Transverse colon (tissue), 4 donors: ENCODE measurements around the gene EPS8L3. TPM values are rescaled to one million over a fixed set of nuclear protein-coding genes. Genes with fewer than 3 reads are reported as not detected.

ENCODE experiments used
- DNase-seq: peaks from one replicate; pipeline ENCODE4 v3.0.0-alpha.2; 2019
- H3K27ac ChIP-seq, 4 donors: fragments of 200-600 bp; sonication (generic); 2 replicates each; pipeline ENCODE4 v1.5.1; 2016 to 2018; ENCODE audit warnings: inconsistent platforms in 4 of 4
- H3K27me3 ChIP-seq: fragments of 200-600 bp; sonication (generic); 2 replicates; pipeline ENCODE4 v1.5.1; 2017; ENCODE audit warnings: inconsistent platforms
- H3K36me3 ChIP-seq, 4 donors: fragments of 200-600 bp; sonication (generic); 2 replicates each; pipeline ENCODE4 v1.5.1; 2017 to 2019; ENCODE audit warnings: inconsistent platforms in 4 of 4
- H3K4me1 ChIP-seq, 4 donors: fragments of 200-600 bp; sonication (generic); 2 replicates each; pipeline ENCODE4 v1.5.1; 2017 to 2020; ENCODE audit warnings: inconsistent platforms in 4 of 4
- H3K4me3 ChIP-seq, 4 donors: fragments of 200-600 bp; sonication (generic); 1 replicate in 1 of 4; 2 replicates in 3 of 4; pipeline versions ENCODE4 v1.5.1 to v1.6.1; 2017 to 2019; ENCODE audit warnings: inconsistent platforms in 4 of 4
- H3K9me3 ChIP-seq, 2 donors: fragments of 200-600 bp; sonication (generic); 2 replicates each; pipeline ENCODE4 v1.5.1; 2017 to 2019; ENCODE audit warnings: inconsistent platforms in 2 of 2
- EP300 ChIP-seq: sonication (generic); formaldehyde crosslinking; IDR thresholded peaks from one replicate; pipeline ENCODE4 v1.6.1; 2017; ENCODE audit warnings: antibody characterized with exemption, low read depth
- POLR2A ChIP-seq: fragments of 450-650 bp; IDR thresholded peaks from one replicate; pipeline ENCODE4 v1.6.1; 2016; ENCODE audit warnings: antibody characterized with exemption, mild to moderate bottlenecking, moderate library complexity
- POLR2AphosphoS5 ChIP-seq, 3 donors: sonication (generic); formaldehyde crosslinking; IDR thresholded peaks; one replicate each; pipeline ENCODE4 v1.6.1; 2016; ENCODE audit warnings: antibody characterized with exemption in 3 of 3
- WGBS, 2 donors: methylation state at CpG; one replicate each; pipeline ENCODE4 v1.1.5; 2018; ENCODE audit warnings: low coverage in 1 of 2; 5-methylcytosine and 5-hydroxymethylcytosine counted together
- in situ Hi-C, 4 donors: fragments of 200-750 bp; cut with MboI; loops; one replicate each; pipeline versions ENCODE4 v1.15.0 to v1.15.1; 2017; ENCODE audit warnings: low sequenced_read_pairs in 3 of 4, low pct_ligation_motif_present in 1 of 4, low pct_unique_long_range_greater_than_20kb in 1 of 4
- intact Hi-C: fragments of 100-400 bp; cut with DNase I; formaldehyde crosslinking; loops from one replicate; pipeline ENCODE4 v1.15.1; 2023; ENCODE audit warnings: low total_unique reads
- total RNA-seq, 4 donors: library from RNA; depleted of rRNA; stranded (reverse); fragments of >200 nt; gene quantifications; one replicate each; pipeline ENCODE4 v1.1.0, GENCODE V29; 2016
- TF ChIP-seq, protein P1 (sequence below), 5 experiments: fragments of 200-600 bp in 3 of 5; fragments of 450-650 bp in 2 of 5; sonication (generic) in 3 of 5; IDR thresholded peaks; 1 replicate in 2 of 5; 2 replicates in 3 of 5; pipeline ENCODE4 v1.5.1; 2016 to 2017; ENCODE audit warnings: antibody characterized with exemption in 5 of 5, inconsistent platforms in 3 of 5, mild to moderate bottlenecking in 2 of 5, moderate library complexity in 1 of 5

The EPS8L3 gene
- total RNA-seq, 4 donors from 2014 or later = 228 to 468 (median 363) TPM

DNA sequence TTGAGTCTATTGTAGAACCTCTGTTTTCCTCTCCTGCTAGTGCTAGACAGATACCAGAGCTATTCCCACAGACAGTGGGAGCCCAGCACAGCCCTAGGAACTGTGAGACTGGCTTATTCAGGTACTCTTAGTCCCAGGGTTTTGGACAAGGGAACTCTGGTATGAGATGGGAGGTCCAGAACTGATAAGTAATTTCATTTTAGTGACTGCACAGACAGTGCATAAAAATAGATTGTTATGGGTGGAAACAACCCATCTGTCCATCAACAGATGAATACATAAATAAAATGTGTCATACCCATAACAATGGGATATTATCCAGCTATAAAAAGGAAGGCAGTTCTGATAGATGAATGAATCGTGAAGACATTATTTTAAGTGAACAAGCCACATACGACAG lies 9.0 kb downstream of the EPS8L3 start:
- Histone ChIP-seq H3K36me3 (peaks cover 0 to 18% (median 7%) of the 10 kb centered on the region in 4 donors), H3K9me3 (no peaks in the 10 kb centered on the region), H3K27ac (no peak overlapping the region), H3K4me1 (no peaks in the 10 kb centered on the region), H3K4me3 (no peak overlapping the region), H3K27me3 (no peaks in the 10 kb centered on the region)
- WGBS, 2 donors = 50 to 69% methylated on average over 2 of the region's 2 CpGs
- intact Hi-C loops = no loop called here
- TF ChIP-seq POLR2AphosphoS5 (IDR thresholded peaks at IDR 0.05) (no peak), EP300 (no peak), POLR2A (no peak)
- TF ChIP-seq, protein P1, sequence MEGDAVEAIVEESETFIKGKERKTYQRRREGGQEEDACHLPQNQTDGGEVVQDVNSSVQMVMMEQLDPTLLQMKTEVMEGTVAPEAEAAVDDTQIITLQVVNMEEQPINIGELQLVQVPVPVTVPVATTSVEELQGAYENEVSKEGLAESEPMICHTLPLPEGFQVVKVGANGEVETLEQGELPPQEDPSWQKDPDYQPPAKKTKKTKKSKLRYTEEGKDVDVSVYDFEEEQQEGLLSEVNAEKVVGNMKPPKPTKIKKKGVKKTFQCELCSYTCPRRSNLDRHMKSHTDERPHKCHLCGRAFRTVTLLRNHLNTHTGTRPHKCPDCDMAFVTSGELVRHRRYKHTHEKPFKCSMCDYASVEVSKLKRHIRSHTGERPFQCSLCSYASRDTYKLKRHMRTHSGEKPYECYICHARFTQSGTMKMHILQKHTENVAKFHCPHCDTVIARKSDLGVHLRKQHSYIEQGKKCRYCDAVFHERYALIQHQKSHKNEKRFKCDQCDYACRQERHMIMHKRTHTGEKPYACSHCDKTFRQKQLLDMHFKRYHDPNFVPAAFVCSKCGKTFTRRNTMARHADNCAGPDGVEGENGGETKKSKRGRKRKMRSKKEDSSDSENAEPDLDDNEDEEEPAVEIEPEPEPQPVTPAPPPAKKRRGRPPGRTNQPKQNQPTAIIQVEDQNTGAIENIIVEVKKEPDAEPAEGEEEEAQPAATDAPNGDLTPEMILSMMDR (IDR thresholded peaks at IDR 0.05) = no peak
- no peak for DNase-seq
- in situ Hi-C loops = no loop called here

DNA sequence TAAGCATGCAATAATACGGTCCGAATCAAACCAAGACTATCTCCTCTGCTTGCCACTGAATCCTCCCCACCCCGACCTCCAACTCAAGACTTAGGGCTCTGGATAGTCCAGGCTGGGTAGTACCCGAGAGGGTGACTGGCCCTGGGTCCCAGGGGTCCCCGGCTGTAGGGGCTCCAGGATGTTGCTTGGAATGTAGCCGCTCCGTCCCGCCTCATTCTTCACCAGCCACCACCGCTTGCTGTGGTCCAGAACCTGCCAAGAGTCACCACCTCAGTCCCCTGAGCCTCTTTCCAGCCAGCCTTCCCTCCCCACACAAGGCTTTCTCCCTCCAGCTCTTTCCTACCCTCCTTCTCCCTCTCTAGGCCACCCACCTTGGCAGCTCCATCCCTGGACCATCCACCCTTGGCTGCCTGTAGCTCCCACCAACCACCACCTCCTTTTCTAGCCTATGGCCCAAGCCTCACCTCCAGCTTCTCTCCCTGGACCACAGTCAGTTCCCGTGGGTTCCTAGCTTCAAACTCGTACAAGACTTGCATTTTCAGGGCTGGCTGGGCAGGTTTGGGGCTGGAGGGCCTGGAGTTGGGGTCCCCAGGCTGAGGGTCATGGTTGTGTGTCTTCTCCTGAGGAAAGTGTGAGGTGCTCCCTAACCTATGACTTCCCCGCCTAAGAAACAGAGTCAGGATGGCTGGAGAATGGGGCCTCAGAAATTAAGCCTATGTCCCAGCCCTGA lies 12.0 kb downstream of the EPS8L3 start:
- intact Hi-C loops = no loop called here

DNA sequence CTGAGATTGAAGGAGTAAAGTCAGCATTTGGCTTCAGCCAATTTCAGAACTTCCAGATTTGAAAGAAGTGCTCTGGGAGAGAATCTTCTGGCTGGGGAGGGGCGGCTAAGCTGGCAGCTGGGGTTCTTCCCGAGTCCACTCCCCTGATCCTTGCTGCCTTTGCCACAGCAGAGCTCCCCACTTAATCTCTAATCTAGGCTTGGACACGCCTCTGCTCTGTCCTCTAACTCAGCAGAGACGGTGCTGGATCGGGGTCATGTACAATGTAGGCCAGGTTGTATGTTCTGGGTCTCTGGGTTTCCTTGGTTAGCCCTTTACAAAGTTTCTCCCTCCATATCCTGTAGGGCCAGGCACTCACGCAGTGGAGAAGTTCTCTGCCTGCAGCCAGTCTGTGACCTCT lies 12.8 kb downstream of the EPS8L3 start:
- DNase-seq = no peak
- WGBS, 2 donors = 86% methylated on average over 6 of the region's 6 CpGs; no CpG with 5 or more reads in 1 of the 2 donors
- H3K4me1 ChIP-seq = no peaks in the 10 kb centered on the region
- intact Hi-C loops = no loop called here
- in situ Hi-C loops = no loop called here
- H3K27ac ChIP-seq = no peak overlapping the region
- peaks cover 0 to 10% (median 3%) of the 10 kb centered on the region in 4 donors for H3K36me3 ChIP-seq
- no peak for TF ChIP-seq POLR2AphosphoS5 (IDR thresholded peaks at IDR 0.05)
- TF ChIP-seq, protein P1 (IDR thresholded peaks at IDR 0.05) = no peak
- no peak for TF ChIP-seq EP300
- TF ChIP-seq POLR2A = no peak
- no peaks in the 10 kb centered on the region for H3K9me3 ChIP-seq
- no peaks in the 10 kb centered on the region for H3K27me3 ChIP-seq
- no peak overlapping the region for H3K4me3 ChIP-seq

More for the DNA sequence above, 12.0 kb downstream of the EPS8L3 start:
- Histone ChIP-seq H3K27ac (no peak overlapping the region), H3K36me3 (peaks cover 0 to 18% (median 4%) of the 10 kb centered on the region in 4 donors), H3K27me3 (no peaks in the 10 kb centered on the region), H3K4me1 (no peaks in the 10 kb centered on the region), H3K4me3 (no peak overlapping the region), H3K9me3 (no peaks in the 10 kb centered on the region)
- 92% methylated on average over 12 of the region's 12 CpGs; no CpG with 5 or more reads in 1 of the 2 donors for WGBS, 2 donors
- in situ Hi-C loops = no loop called here
- no peak for TF ChIP-seq POLR2A
- TF ChIP-seq EP300 = no peak
- no peak for TF ChIP-seq POLR2AphosphoS5 (IDR thresholded peaks at IDR 0.05)
- TF ChIP-seq, protein P1 (IDR thresholded peaks at IDR 0.05) = no peak
- no peak for DNase-seq

DNA sequence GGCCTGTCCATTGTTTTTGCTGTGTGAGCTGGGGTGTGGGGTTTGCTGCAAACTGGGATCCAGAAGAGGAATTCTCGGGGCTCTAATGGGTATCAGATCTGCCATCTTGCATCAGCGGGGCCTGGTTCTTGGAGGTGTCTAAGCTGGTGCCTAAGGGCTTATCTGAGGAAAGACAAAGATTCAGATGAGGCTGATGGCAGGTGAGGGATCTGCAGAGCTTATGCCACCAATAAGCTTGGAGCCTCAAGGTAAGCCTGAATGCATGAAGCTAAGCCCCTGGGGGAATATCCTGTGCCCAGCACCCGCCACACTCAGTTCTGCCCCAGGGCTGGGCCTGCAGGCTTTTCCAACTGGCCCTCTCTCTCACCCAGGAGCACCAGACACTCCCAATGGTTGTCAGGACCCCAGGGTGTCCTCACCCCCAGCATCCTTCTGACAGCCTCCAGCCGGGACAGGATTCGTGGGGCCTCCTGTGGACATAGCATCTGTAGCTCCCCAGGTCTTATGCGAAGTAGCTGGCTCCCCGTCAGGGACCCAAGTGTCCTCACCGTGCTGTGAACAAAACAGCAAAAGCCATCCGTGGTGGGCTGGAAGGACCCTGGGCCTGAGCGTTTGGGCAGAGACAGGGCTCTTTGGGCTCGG lies 13.4 kb downstream of the EPS8L3 start:
- in situ Hi-C loops (no loop called here), intact Hi-C loops (no loop called here)
- Histone ChIP-seq H3K4me1 (no peaks in the 10 kb centered on the region), H3K4me3 (no peak overlapping the region), H3K27me3 (no peaks in the 10 kb centered on the region), H3K27ac (no peak overlapping the region), H3K36me3 (peaks cover 0 to 5% (median 2%) of the 10 kb centered on the region in 4 donors), H3K9me3 (no peaks in the 10 kb centered on the region)
- TF ChIP-seq EP300 (no peak), POLR2A (no peak), POLR2AphosphoS5 (IDR thresholded peaks at IDR 0.05) (no peak)
- TF ChIP-seq, protein P1 (IDR thresholded peaks at IDR 0.05) = no peak
- no peak for DNase-seq
- 94 to 100% methylated on average over 1 to 11 of the region's 11 CpGs for WGBS, 2 donors
